IMR-90 (cell line): Measurements from ENCODE around the gene IRX3.

Experiments
- CEBPB ChIP-seq: IDR thresholded peaks from 2 replicates; pipeline ENCODE4 v1.6.1; 2012; ENCODE audit warnings: low read depth, low read length, improper control_type of control experiment
- CTCF ChIP-seq: conservative IDR thresholded peaks from 2 replicates; pipeline ENCODE4 v1.5.1; 2012; ENCODE audit warnings: mild to moderate bottlenecking, low read depth, low read length, improper control_type of control experiment
- MAZ ChIP-seq: IDR thresholded peaks from 2 replicates; pipeline ENCODE4 v1.6.1; 2012; ENCODE audit warnings: low read depth, mild to moderate bottlenecking, low read length, improper control_type of control experiment, moderate library complexity, borderline replicate concordance
- MXI1 ChIP-seq: IDR thresholded peaks from 2 replicates; pipeline ENCODE4 v1.6.1; 2012; ENCODE audit warnings: low read depth, mild to moderate bottlenecking, low read length, moderate library complexity, borderline replicate concordance
- POLR2A ChIP-seq: IDR thresholded peaks from 2 replicates; pipeline ENCODE4 v1.6.1; 2012; ENCODE audit warnings: mild to moderate bottlenecking, low read depth, low read length
- USF2 ChIP-seq: fragments of 150-350 bp; IDR thresholded peaks from 2 replicates; pipeline ENCODE4 v1.6.1; 2017; ENCODE audit warnings: mild to moderate bottlenecking, antibody characterized with exemption, low read length, low read depth
- TF ChIP-seq, protein P1 (sequence below): fragments of 150-350 bp; IDR thresholded peaks from 2 replicates; pipeline ENCODE4 v1.6.1; 2016; ENCODE audit warnings: low read depth, mild to moderate bottlenecking, low read length, moderate library complexity, borderline replicate concordance

GRCh38 chr16:54244061-54244886 lies 42.3 kb downstream of the IRX3 start:
- TF ChIP-seq CTCF (no peak), POLR2A (no peak), MXI1 (no peak), MAZ (no peak), CEBPB (no peak), USF2 (no peak)
- TF ChIP-seq, protein P1, sequence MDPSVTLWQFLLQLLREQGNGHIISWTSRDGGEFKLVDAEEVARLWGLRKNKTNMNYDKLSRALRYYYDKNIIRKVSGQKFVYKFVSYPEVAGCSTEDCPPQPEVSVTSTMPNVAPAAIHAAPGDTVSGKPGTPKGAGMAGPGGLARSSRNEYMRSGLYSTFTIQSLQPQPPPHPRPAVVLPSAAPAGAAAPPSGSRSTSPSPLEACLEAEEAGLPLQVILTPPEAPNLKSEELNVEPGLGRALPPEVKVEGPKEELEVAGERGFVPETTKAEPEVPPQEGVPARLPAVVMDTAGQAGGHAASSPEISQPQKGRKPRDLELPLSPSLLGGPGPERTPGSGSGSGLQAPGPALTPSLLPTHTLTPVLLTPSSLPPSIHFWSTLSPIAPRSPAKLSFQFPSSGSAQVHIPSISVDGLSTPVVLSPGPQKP = no peak
